22Rv1 (cell line): Measurements from ENCODE around the gene MTA3.

ENCODE experiments used
- H3K27ac ChIP-seq: fragments of 450-650 bp; 2 replicates; pipeline ENCODE4 v1.5.1; 2017
- ZFX ChIP-seq: fragments of 450-650 bp; IDR thresholded peaks from 2 replicates; pipeline ENCODE4 v1.6.1; 2017; ENCODE audit warnings: antibody characterized with exemption, borderline replicate concordance
- TF ChIP-seq, protein P1 (sequence below): fragments of 450-650 bp; IDR thresholded peaks from 2 replicates; pipeline ENCODE4 v1.5.1; 2017; ENCODE audit warnings: mild to moderate bottlenecking

MTA3 gene

DNA sequence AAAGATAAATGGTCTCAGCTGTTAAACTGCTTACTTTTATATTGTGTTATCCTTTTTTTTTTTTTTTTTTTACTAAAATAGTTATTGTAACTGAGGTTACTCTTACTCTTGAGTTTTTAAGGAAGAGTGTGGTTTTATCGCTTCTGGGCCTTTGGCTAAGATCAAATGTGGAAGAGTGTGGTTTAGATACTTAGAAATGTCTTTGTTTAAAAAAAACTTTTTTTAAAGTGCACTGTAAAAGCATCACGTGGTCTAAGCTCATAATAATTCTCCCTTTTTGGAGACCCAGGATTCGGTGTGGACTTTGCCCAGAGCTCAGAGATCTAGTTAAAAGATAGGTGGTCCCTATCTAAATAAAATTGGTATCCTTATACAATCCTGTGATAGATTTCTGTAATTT is 207.4 kb downstream of the MTA3 start:
- TF ChIP-seq, protein P1, sequence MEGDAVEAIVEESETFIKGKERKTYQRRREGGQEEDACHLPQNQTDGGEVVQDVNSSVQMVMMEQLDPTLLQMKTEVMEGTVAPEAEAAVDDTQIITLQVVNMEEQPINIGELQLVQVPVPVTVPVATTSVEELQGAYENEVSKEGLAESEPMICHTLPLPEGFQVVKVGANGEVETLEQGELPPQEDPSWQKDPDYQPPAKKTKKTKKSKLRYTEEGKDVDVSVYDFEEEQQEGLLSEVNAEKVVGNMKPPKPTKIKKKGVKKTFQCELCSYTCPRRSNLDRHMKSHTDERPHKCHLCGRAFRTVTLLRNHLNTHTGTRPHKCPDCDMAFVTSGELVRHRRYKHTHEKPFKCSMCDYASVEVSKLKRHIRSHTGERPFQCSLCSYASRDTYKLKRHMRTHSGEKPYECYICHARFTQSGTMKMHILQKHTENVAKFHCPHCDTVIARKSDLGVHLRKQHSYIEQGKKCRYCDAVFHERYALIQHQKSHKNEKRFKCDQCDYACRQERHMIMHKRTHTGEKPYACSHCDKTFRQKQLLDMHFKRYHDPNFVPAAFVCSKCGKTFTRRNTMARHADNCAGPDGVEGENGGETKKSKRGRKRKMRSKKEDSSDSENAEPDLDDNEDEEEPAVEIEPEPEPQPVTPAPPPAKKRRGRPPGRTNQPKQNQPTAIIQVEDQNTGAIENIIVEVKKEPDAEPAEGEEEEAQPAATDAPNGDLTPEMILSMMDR, result no peak
- no peak for TF ChIP-seq ZFX
- H3K27ac ChIP-seq, result no peak overlapping the region

GRCh38 chr2:42777883-42778805 is 209.7 kb downstream of the MTA3 start:
- H3K27ac ChIP-seq, result no peak overlapping the region
- TF ChIP-seq ZFX, result no peak

DNA sequence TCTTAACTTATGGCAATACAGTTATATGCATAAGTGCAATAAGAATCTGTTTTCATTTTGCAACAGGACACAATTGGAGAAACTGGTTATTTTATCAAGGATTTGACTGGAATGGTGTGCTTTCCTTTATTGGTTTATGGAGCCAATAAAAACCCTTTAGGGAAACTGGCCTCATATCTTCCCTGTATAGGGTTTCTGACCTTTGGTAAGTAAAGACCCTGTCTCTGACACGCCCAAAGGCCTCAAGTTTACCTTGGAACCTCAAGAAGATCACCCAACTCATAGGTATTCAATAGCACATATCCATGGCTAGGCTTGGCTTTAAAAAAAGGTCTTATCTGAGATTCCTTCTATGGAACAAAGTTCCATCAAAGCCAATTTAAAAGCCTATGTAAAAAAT is 212.7 kb downstream of the MTA3 start:
- TF ChIP-seq, protein P1, result no peak
- TF ChIP-seq ZFX, result no peak

GRCh38 chr2:42783511-42783910 is 215.1 kb downstream of the MTA3 start:
- TF ChIP-seq, protein P1, result no peak
- H3K27ac ChIP-seq, result no peak overlapping the region

More for the DNA sequence above, 212.7 kb downstream of the MTA3 start:
- H3K27ac ChIP-seq, result no peak overlapping the region

GRCh38 chr2:42784204-42784880 is 215.9 kb downstream of the MTA3 start:
- no peak overlapping the region for H3K27ac ChIP-seq
- TF ChIP-seq, protein P1, result no peak
- TF ChIP-seq ZFX, result no peak

DNA sequence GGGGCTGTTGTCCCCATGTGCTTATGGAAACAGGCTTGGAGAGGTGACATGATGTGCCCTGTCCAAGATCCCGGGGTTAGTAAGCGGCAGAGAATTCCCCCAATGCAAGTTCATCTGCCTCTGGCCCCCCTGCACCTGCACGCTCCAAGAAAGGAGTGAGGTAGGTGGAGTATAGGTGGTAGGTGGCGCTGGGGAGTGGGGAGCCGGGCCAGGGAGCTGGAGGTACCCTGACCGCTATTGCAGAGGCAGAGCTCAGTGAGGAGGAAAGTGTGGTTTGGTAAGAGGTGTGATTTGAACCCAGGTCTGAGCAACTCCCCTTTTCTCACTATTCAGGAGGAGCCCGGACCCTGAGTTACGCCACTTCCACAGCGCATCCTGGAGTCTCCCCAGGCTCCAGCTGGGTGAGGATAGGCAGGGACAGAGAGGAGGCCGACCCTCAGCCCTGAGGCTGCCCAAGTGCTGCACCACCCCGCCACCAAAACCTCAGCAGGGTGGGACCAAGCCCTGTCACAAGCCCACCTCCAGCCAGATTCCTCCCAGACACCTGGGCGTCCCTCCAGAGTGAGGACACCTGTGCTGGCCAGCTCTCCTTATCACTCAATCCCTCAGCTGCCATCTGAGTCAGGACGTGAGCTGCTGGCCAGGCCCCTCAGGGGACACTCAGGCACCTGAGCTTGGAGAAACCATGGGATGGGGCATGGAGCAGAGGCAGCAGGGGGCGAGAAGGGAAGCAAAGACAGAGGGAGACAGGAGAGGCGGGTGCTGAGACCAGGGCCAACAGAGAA is 218.3 kb downstream of the MTA3 start:
- no peak overlapping the region for H3K27ac ChIP-seq
- TF ChIP-seq, protein P1, result no peak
- TF ChIP-seq ZFX, result no peak

DNA sequence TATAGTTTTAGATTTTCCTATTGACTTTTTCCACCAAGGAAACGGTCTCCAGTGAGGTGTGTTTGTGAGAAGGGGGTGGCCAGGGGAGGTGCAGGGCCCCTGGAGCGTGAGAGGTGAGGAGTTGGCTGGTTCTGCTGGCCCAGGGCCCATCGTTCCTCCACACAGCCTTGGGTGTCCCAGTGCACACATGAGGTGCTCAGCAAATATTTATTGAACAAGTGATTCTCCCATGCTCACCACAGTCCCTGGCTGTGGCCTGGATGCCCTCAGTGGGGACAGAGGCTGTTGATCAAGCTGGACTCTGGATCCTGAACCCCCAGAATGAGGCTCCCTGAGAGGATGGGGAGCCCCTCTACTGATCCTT is 219.0 kb downstream of the MTA3 start:
- no peak for TF ChIP-seq ZFX
- TF ChIP-seq, protein P1, result no peak
- no peak overlapping the region for H3K27ac ChIP-seq
